ENCODE results near the gene FLCN.

Gene FLCN

GRCh38 chr17:17164156-17164555 is 72.8 kb downstream of the FLCN start:
- DNase-seq = no peak
